Right cardiac atrium (tissue), 5 donors: ENCODE results near the gene SLC7A10. TPM values are rescaled to one million over a fixed set of nuclear protein-coding genes. Genes with fewer than 3 reads are reported as not detected.
A peak's percentile ranks its signal among the peaks of the same experiment; 100 is the strongest.

Source experiments
- ATAC-seq, 2 donors: fragments of 200-7000 bp; cut with Tn5 transposase; one replicate each; pipeline versions ENCODE4 v1.8.0 to v1.9.1; 2020; ENCODE audit warnings: moderate library complexity in 2 of 2, mild to moderate bottlenecking in 1 of 2
- DNase-seq, 3 donors: peaks; one replicate each; pipeline ENCODE4 v3.0.0-alpha.2; 2020
- H3K27ac ChIP-seq: one replicate; pipeline ENCODE4 v1.5.1; 2013; ENCODE audit warnings: mild to moderate bottlenecking, low read length, control low read depth, moderate library complexity
- H3K27me3 ChIP-seq: one replicate; pipeline ENCODE4 v1.6.1; 2013; ENCODE audit not compliant: control insufficient read depth, insufficient read depth
- H3K4me1 ChIP-seq: one replicate; pipeline ENCODE4 v1.6.1; 2013; ENCODE audit warnings: low read length; ENCODE audit not compliant: control insufficient read depth, insufficient read depth
- H3K4me3 ChIP-seq: one replicate; pipeline ENCODE4 v1.5.1; 2013; ENCODE audit warnings: low read length, control low read depth
- H3K9me3 ChIP-seq: one replicate; pipeline ENCODE4 v1.6.1; 2013; ENCODE audit warnings: low read length; ENCODE audit not compliant: control insufficient read depth
- WGBS: extraction: QIAGEN DNeasy Blood & Tissue Kit; methylation state at CpG from one replicate; pipeline ENCODE4 v1.1.7; 2013; 5-methylcytosine and 5-hydroxymethylcytosine counted together
- intact Hi-C, 4 donors: fragments of 100-400 bp; cut with DNase I; formaldehyde crosslinking; loops; one replicate each; pipeline versions ENCODE4 v1.11.0 to v1.14.0; 2022 to 2023
- polyA plus RNA-seq: library from polyadenylated mRNA; stranded (reverse); fragments of 200-250 nt; gene quantifications from one replicate; pipeline ENCODE4 v1.2.3, GENCODE V29; 2013
- total RNA-seq, 4 donors: library from RNA; stranded (reverse); fragmentation: NEBNext Ultra II Directional; extraction: Animal tissue kit (Norgen Biotek cat#: 25700); gene quantifications; one replicate each; pipeline ENCODE4 v1.2.1, GENCODE V29; 2021
- donor health status: healthy with polysubstance abuse.
- donor health status: DM: no; HTN: yes; CAD: no.
- donor health status: DM: no; HTN: no; CAD: no.
- donor health status: DM: no; HTN: yes; CAD: no; lungs with severe emphysema.
- donor health status: DM: yes; HTN: yes; CAD: no.

SLC7A10 gene
- total and polyA plus RNA-seq, 5 donors: 0.70 TPM; not detected in 4

DNA sequence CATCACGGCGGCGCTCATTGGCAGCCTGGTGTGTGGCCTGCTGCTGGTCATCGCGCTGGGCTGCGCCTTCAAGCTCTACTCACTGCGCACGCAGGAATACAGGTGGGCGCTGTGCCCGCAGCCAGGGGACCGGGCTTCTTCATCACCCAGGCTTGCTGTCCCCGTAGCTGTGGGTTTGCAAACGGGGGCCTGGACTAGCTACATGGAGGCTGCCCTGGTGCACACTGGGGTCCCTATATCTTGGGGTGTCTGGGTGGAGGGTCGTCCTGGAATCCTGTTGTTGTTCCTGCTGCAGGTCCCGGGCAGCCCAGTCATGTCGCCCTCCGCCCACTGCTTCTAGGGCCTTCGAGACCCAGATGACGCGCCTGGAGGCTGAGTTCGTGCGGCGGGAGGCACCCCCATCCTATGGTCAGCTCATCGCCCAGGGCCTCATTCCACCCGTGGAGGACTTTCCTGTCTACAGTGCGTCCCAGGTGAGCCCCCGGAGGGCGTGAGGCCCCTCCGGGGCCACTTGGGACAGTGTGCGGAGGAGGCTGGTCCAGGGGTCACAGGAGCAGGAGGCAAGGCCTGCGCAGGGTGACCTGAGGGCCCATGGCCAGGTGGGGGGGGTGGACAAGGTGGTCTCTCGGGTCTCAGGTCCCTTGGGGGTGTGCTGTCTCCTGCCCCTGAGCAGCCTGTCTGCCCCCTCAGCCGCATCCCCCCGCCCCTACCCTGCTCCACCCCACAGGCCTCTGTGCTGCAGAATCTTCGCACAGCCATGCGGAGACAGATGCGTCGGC is 19.2 kb downstream of the SLC7A10 start:
- 93% methylated on average over 38 of the region's 38 CpGs for WGBS
- DNase-seq: peak in 2 of 3 donors; percentile 36 to 51
- peak in 1 of 2 donors; percentile 3 for ATAC-seq
- Histone ChIP-seq H3K27ac (no peak overlapping the region), H3K27me3 (no peaks in the 10 kb centered on the region), H3K9me3 (no peaks in the 10 kb centered on the region), H3K4me1 (no peaks in the 10 kb centered on the region), H3K4me3 (no peak overlapping the region)
- intact Hi-C loops: no loop called here

DNA sequence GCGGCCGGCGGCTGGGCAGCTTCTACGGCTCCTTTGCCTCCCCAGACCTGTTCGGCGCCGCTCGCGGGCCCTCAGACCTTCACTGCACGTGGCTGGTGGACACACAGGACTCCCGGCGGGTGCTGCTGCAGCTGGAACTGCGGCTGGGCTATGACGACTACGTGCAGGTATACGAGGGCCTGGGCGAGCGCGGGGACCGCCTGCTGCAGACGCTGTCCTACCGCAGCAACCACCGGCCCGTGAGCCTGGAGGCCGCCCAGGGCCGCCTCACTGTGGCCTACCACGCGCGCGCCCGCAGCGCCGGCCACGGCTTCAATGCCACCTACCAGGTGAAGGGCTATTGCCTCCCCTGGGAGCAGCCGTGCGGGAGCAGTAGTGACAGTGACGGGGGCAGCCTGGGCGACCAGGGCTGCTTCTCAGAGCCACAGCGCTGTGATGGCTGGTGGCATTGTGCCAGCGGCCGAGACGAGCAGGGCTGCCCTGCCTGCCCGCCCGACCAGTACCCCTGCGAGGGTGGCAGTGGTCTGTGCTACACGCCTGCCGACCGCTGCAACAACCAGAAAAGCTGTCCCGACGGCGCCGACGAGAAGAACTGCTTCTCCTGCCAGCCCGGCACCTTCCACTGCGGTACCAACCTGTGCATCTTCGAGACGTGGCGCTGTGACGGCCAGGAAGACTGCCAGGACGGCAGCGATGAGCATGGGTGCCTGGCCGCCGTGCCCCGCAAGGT is 20.0 kb downstream of the SLC7A10 start:
- intact Hi-C loops: no loop called here

DNA sequence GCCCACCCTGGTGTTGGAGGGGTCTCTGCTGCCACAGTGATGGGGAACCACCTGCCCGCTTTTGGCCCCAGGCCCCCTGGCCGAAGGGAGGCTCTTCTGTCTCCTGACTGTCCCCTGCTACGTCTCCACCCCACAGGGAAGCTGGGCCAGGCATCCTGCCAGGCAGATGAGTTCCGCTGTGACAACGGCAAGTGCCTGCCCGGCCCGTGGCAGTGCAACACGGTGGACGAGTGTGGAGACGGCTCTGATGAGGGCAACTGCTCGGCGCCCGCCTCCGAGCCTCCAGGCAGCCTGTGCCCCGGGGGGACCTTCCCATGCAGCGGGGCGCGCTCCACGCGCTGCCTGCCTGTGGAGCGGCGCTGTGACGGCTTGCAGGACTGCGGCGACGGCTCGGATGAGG is 20.5 kb downstream of the SLC7A10 start:
- Histone ChIP-seq H3K9me3 (no peaks in the 10 kb centered on the region), H3K27ac (no peak overlapping the region), H3K27me3 (no peaks in the 10 kb centered on the region), H3K4me1 (no peaks in the 10 kb centered on the region), H3K4me3 (no peak overlapping the region)
- ATAC-seq (no peak), DNase-seq (no peak)
- WGBS: 91% methylated on average over 27 of the region's 27 CpGs
- intact Hi-C loops: no loop called here

More for the DNA sequence above, 20.0 kb downstream of the SLC7A10 start:
- ATAC-seq (no peak), DNase-seq (peak in 2 of 3 donors; percentile 42 to 54)
- 94% methylated on average over 64 of the region's 64 CpGs for WGBS
- no peak overlapping the region for H3K27ac ChIP-seq
- no peak overlapping the region for H3K4me3 ChIP-seq
- H3K9me3 ChIP-seq: no peaks in the 10 kb centered on the region
- H3K27me3 ChIP-seq: no peaks in the 10 kb centered on the region
- H3K4me1 ChIP-seq: no peaks in the 10 kb centered on the region

DNA sequence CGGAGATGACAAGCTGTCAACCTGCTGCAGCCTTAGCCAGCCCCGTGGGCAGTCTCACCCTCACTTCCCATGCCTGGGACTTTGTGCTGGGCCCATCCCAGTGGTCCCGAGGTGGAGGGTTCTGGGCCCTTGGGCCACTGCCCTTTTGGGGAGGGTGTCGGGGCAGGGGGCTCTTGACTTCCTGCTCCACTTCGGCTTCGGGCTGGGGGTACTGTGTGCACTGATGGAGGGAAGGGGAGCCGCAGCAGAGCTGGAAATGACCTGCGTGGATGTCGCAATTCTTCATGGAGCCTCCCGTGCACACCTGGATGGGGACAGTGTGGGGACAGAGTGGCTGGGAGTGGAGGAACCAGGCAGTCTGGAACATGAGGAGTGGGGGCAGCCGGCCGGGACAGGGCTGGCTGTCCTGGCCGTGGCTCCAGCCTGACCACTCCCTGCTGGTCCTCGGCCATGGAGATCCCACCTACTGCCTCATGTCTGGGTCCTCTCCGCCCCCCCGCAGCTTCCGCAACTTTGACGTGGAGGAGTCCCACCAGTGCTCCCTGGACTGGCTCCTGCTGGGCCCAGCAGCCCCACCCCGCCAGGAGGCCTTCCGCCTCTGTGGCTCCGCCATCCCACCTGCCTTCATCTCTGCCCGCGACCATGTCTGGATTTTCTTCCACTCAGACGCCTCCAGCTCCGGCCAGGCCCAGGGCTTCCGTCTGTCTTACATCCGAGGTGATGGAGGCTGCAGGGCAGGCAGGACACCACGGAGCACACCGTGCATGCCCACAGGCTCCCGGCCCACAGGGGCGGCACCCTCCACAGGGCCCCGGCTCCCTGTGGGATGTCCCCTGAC is 21.3 kb downstream of the SLC7A10 start:
- peak in 1 of 3 donors; percentile 4 for DNase-seq
- no peak overlapping the region for H3K27ac ChIP-seq
- H3K9me3 ChIP-seq: no peaks in the 10 kb centered on the region
- 90% methylated on average over 32 of the region's 32 CpGs for WGBS
- no peaks in the 10 kb centered on the region for H3K27me3 ChIP-seq
- no peaks in the 10 kb centered on the region for H3K4me1 ChIP-seq
- no peak overlapping the region for H3K4me3 ChIP-seq
- no peak for ATAC-seq
- intact Hi-C loops: no loop called here

DNA sequence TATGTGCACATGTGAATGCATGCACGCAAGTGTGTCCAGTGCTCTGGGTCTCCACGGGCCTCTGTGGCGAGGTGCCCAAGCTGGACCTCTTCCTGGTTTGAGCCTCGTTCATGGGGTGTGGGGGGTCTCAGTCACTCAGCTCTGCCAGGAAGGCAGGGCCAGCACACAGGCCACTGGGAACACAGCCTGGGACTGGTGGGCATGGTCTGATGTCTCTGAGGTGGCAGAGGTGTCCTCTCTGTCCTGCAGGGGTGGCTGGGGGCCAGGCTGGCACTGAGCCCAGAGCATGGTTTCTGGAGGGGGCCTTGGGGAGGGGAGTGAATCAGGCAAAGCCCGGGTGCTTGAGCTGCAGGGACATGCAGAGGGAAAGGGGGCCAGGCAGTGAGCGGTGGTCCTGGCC is 22.1 kb downstream of the SLC7A10 start:
- Histone ChIP-seq H3K4me1 (no peaks in the 10 kb centered on the region), H3K27me3 (no peaks in the 10 kb centered on the region), H3K4me3 (no peak overlapping the region), H3K27ac (no peak overlapping the region), H3K9me3 (no peaks in the 10 kb centered on the region)
- ATAC-seq (no peak), DNase-seq (peak in 1 of 3 donors; percentile 8)
- intact Hi-C loops: no loop called here
- WGBS: 70% methylated on average over 6 of the region's 6 CpGs

DNA sequence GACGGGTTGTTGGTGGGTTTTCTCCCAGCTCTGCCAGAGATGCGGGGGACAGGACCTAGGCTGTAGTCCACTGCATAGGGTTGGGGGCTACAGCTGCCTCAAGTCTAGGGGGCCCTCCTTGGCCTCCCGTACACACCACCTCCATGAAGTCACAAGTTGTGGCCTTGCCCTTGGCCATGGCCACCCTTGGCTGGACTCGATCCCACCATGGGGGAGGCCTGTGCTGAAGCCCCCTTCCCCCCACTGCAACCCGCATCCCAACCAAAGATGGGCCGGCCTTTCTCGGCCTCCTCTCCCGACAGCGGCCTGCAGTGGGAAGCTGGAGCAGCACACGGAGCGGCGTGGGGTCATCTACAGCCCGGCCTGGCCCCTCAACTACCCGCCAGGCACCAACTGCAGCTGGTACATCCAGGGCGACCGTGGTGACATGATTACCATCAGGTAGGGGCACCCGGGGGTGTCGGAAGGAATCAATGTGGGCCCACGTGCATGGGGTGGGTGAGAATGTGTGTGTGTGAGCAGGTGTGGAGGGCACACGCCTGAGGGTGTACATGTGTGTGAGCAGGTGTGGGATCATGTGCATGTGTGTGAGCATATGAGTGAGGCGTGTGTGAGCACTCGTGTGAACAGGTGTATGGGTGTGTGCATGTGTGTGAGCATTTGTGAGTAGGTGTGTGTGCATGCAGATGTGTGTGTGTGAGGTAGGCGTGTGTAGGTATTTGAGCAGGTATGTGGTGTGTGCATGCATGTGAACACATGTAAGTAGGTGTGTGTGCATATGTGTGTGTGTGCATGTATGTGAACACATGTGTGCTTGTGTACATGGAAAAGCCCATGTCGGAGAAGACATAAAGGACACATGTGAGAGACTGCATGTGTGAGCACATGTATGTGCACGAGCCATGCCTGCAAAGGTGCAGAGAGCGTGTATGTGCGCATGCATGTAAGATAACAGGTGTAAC is 22.8 kb downstream of the SLC7A10 start:
- Histone ChIP-seq H3K9me3 (no peaks in the 10 kb centered on the region), H3K4me1 (no peaks in the 10 kb centered on the region), H3K4me3 (no peak overlapping the region), H3K27ac (no peak overlapping the region), H3K27me3 (no peaks in the 10 kb centered on the region)
- DNase-seq: no peak
- 91% methylated on average over 27 of the region's 27 CpGs for WGBS
- no peak for ATAC-seq
- intact Hi-C loops: no loop called here

DNA sequence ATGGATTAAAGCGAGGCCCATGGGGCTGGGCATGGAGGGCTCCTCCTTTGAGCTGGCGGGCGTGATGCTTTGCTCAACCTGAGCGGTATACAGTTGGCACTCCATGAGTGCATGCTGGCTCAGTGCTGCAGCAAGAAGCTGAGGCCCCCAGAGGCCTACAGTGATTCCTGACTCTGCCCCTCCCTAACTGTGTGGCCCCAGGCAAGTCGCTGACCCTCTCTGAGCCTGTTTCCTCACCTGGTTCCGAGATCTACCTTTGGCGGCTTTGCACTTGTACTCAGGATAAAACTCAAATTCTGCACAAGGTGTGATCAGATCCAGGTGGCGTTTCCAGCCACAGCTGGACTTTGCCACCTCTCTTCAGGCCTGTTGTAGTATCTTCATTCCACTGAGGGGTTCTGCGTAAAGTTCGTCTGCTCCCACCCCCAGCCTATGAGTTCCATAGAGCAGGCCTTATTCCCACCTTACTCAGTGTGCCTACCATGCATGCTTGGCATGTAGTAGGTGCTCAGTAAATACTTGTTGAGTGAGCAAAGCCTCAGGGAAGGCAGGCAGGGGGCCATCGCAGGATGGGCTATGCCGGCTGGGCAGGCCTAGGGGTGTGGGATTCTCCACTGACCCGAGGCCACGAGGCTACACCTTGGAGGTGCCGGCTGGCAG is 23.6 kb downstream of the SLC7A10 start:
- no peaks in the 10 kb centered on the region for H3K9me3 ChIP-seq
- no peak for DNase-seq
- no peaks in the 10 kb centered on the region for H3K27me3 ChIP-seq
- WGBS: 95% methylated on average over 15 of the region's 15 CpGs
- intact Hi-C loops: no loop called here
- H3K4me1 ChIP-seq: no peaks in the 10 kb centered on the region
- no peak for ATAC-seq
- H3K27ac ChIP-seq: no peak overlapping the region
- H3K4me3 ChIP-seq: no peak overlapping the region

DNA sequence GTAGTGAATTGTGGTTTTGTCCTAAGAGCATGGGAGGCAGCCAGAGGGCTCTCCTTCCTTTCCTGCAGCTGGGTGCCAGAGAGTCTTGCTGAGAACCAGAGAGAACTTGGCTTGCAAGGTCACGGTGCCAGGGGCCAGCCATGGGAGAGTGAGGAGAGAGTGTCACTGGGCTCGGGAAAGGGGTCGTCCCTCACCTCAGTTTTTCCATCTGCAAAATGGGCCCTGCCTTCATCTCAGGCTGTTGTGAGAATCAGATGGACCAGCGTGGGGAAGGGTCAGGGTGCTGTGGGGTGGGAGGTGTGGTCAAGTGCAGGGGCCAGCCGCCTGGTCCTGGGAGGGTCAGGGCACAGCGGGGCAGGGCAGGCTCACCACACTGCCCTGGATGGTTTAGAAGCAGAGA is 24.2 kb downstream of the SLC7A10 start:
- intact Hi-C loops: no loop called here
- ATAC-seq (no peak), DNase-seq (no peak)
- H3K4me3 ChIP-seq: no peak overlapping the region
- H3K9me3 ChIP-seq: no peaks in the 10 kb centered on the region
- H3K27ac ChIP-seq: no peak overlapping the region
- H3K27me3 ChIP-seq: no peaks in the 10 kb centered on the region
- WGBS: 93% methylated on average over 6 of the region's 6 CpGs
- no peaks in the 10 kb centered on the region for H3K4me1 ChIP-seq

DNA sequence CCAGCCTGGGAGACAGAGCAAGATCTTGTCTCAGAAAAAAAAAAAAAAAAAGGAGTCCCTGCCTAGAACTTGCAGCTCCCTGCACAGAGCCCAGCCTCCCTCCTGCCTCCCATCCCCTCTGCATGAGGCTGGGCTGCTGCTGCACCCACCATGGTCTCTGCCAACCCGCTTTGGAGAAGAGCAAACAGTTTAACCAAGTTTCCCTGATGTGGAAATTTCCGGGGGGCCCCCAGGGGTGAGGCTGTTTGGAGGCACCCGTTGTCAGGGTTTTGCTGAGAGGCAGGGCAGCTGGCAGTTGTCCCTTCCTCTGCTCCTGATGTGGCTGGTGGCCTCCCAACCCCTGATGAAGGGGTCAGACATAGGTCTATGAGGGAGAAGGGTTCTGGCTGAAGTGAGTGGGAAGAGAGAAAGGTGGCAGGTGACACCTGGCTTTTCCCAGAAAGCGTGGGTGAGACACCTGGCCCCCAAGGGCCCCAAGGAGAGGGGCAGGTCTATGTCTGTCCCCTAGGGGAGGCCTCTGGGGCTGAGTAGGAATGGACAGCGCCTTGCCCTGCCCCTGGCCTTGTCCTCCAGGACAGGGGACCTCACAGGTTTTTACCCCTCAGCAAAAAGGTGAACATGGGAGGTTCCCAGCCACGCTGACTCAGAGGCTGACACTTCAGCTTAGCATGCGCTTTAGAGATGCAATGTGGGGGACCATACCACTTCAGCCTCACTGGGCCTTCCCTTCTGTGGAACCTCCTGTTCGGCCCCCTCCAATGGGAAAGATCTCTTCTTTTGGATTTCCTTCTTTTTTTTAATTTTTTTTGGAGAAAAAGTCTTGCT is 26.0 kb downstream of the SLC7A10 start:
- whole genome bisulfite sequencing: 80% methylated on average over 8 of the region's 8 CpGs
- peak in 1 of 3 donors; percentile 34 for DNase-seq
- Histone ChIP-seq H3K27ac (no peak overlapping the region), H3K9me3 (no peaks in the 10 kb centered on the region), H3K27me3 (no peaks in the 10 kb centered on the region), H3K4me1 (peaks cover 3% of the 10 kb centered on the region), H3K4me3 (no peak overlapping the region)
- intact Hi-C loops: no loop called here
- no peak for ATAC-seq
